Measurements from ENCODE around the gene PDCD6IP. TPM values are rescaled to one million over a fixed set of nuclear protein-coding genes. Genes with fewer than 3 reads are reported as not detected.

Gene PDCD6IP
- total RNA-seq, 2 donors from 2014 or later, result 117 to 151 TPM

DNA sequence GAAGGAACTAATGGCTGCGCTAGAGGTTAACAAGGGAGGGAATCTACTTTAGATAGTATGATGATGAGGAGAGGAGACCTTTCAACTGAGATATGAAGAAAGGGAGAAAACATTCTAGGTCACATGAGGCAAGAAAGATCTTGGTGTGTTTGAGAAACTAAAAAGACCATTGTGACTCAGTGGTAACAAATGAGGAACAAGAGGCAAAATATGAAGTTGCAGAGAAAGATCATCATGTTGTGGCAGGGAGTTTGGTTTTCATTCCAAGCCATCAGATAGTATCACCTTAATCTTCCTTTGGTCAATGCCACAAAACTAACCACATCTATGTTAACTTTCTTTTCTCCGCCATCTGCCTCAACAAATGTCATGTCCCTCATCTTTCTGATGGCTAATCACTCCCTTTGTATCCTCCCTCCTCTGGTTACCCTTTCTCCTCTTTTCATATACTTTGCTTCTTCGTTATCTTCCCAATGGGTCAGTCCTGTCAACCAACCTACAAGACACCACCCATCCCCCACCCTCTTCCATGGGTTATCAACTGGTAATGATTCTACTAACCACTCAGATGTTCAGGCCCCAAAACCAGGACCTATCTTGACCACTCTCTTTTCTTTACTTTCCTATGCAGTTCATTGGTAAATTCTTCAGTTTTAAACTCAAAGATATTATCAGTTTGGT, 2.4 kb upstream of the PDCD6IP start:
- Histone ChIP-seq H3K9me3 (no peaks in the 10 kb centered on the region), H3K27ac (no peak overlapping the region), H3K4me1 (ENCODE audit: control insufficient read depth in 1 of 2, low read depth in 2 of 2) (peaks cover 20 to 25% of the 10 kb centered on the region in 2 donors), H3K4me3 (no peak overlapping the region), H3K27me3 (replicated peaks; ENCODE audit: insufficient read depth) (no peaks in the 10 kb centered on the region), H3K36me3 (no peaks in the 10 kb centered on the region)
- ATAC-seq (ENCODE audit: insufficient number of reproducible peaks, low FRiP score, low read depth) (no peak), DNase-seq (ENCODE audit: low spot score) (no peak)
- TF ChIP-seq CTCF (IDR thresholded peaks at IDR 0.05), result no peak

DNA sequence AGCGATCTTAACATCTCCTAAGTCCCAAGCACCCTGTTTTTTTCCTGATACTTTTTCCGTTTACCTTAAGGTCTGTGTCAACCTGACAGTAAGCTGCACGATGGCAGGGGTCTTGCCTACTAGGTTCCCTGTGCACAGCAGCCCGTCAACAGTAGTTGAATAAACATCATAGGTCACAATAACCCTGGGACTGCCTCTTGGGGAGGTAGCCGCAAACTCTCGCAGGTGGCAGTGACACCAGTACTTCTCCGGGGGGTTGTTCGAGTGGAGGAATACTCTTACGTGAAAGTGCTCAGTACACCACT, 365 bp upstream of the PDCD6IP start:
- DNase-seq (ENCODE audit: low spot score), result no peak
- no peak for TF ChIP-seq CTCF (IDR thresholded peaks at IDR 0.05)
- no peaks in the 10 kb centered on the region for H3K27me3 ChIP-seq (replicated peaks; ENCODE audit: insufficient read depth)
- H3K4me3 ChIP-seq, result peak overlapping the region; percentile 86
- no peak for ATAC-seq (ENCODE audit: insufficient number of reproducible peaks, low FRiP score, low read depth)
- H3K9me3 ChIP-seq, result no peaks in the 10 kb centered on the region
- no peaks in the 10 kb centered on the region for H3K36me3 ChIP-seq
- peaks cover 25 to 27% of the 10 kb centered on the region in 2 donors for H3K4me1 ChIP-seq (ENCODE audit: control insufficient read depth in 1 of 2, low read depth in 2 of 2)
- peak overlapping the region; percentile 86 to 93 for H3K27ac ChIP-seq

- Histone ChIP-seq H3K9me3 (no peaks in the 10 kb centered on the region), H3K4me3 (peak overlapping the region; percentile 86), H3K36me3 (no peaks in the 10 kb centered on the region), H3K27me3 (replicated peaks; ENCODE audit: insufficient read depth) (no peaks in the 10 kb centered on the region), H3K27ac (peak overlapping the region; percentile 86 to 93), H3K4me1 (ENCODE audit: control insufficient read depth in 1 of 2, low read depth in 2 of 2) (peaks cover 25 to 27% of the 10 kb centered on the region in 2 donors)
- DNase-seq (ENCODE audit: low spot score) (no peak), ATAC-seq (ENCODE audit: insufficient number of reproducible peaks, low FRiP score, low read depth) (no peak)
- TF ChIP-seq CTCF (IDR thresholded peaks at IDR 0.05), result no peak
These were observed 747 bp downstream of the PDCD6IP start for GRCh38 chr3:33799202-33799551.

- peaks cover 31 to 38% of the 10 kb centered on the region in 2 donors for H3K4me1 ChIP-seq (ENCODE audit: control insufficient read depth in 1 of 2, low read depth in 2 of 2)
- H3K36me3 ChIP-seq, result no peaks in the 10 kb centered on the region
- ATAC-seq (ENCODE audit: insufficient number of reproducible peaks, low FRiP score, low read depth) (no peak), DNase-seq (ENCODE audit: low spot score) (no peak)
- no peaks in the 10 kb centered on the region for H3K9me3 ChIP-seq
- no peak for TF ChIP-seq CTCF (IDR thresholded peaks at IDR 0.05)
- no peak overlapping the region for H3K27ac ChIP-seq
- no peaks in the 10 kb centered on the region for H3K27me3 ChIP-seq (replicated peaks; ENCODE audit: insufficient read depth)
- no peak overlapping the region for H3K4me3 ChIP-seq
These were observed 4.8 kb downstream of the PDCD6IP start for GRCh38 chr3:33803252-33803651.

DNA sequence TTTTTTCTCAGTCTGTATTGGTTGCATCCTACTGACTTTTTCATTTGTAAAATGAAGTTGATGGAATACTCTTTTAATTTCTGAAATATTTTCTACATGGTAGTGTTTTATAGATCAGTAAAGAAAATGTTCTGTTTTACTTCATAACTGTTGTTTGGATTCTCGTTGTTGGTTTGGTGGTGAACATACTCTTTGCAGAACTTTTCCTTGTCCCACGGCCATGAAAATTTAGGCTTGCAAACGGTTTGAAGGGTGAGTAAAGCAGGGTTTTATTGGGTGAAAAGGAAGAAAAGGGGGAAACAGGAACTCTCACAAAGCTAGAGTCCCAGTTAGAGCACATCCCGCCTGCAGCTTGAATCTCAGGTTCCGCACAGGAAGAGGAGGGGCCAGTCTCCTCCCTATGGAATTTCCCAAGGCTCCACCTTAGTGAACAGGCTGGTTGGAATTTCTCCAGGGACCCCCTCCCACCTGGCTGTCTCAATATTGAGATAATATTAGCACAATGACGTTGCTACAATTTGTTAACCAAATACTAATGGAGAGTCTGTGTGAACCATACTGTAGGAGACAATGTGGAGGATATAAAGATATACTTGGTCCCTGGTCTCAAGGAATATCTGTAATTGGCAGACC, 5.6 kb downstream of the PDCD6IP start:
- no peak for TF ChIP-seq CTCF (IDR thresholded peaks at IDR 0.05)
- DNase-seq (ENCODE audit: low spot score) (no peak), ATAC-seq (ENCODE audit: insufficient number of reproducible peaks, low FRiP score, low read depth) (no peak)
- Histone ChIP-seq H3K4me1 (ENCODE audit: control insufficient read depth in 1 of 2, low read depth in 2 of 2) (peaks cover 31 to 38% of the 10 kb centered on the region in 2 donors), H3K36me3 (no peaks in the 10 kb centered on the region), H3K27ac (no peak overlapping the region), H3K9me3 (no peaks in the 10 kb centered on the region), H3K27me3 (replicated peaks; ENCODE audit: insufficient read depth) (no peaks in the 10 kb centered on the region), H3K4me3 (no peak overlapping the region)
